Activated B cell treated with CpG ODN at 0.5 μM for 24 hours (primary cell): ENCODE results near the gene EPS8L1. TPM values are rescaled to one million over a fixed set of nuclear protein-coding genes. Genes with fewer than 3 reads are reported as not detected.

ENCODE experiments used
- ATAC-seq: fragments of 200-7000 bp; cut with Tn5 transposase; one replicate; pipeline ENCODE4 v1.10.0; 2021; ENCODE audit warnings: low read depth, mild to moderate bottlenecking, moderate library complexity
- CTCF ChIA-PET: fragments of 350-600 bp; sonication (Branson Sonifier 250); formaldehyde crosslinking; loops from one replicate; lab custom pipeline; 2021; ENCODE audit warnings: antibody characterized with exemption; lab: Charles Lee
- POLR2A ChIA-PET: fragments of 350-600 bp; sonication (Branson Sonifier 250); formaldehyde crosslinking; loops from one replicate; lab custom pipeline; 2021; ENCODE audit warnings: antibody characterized with exemption; lab: Charles Lee
- DNase-seq: peaks from one replicate; pipeline ENCODE4 v3.0.0; 2022
- H3K27ac Mint-ChIP-seq: one replicate; pipeline ENCODE4 v1.8.0; 2020; ENCODE audit warnings: mixed read lengths
- H3K27me3 Mint-ChIP-seq: one replicate; pipeline ENCODE4 v1.8.0; 2021; ENCODE audit warnings: mixed read lengths
- H3K36me3 Mint-ChIP-seq: one replicate; pipeline ENCODE4 v1.8.0; 2021; ENCODE audit warnings: low read depth, mixed read lengths
- H3K4me1 Mint-ChIP-seq: one replicate; pipeline ENCODE4 v1.8.0; 2021; ENCODE audit warnings: mixed read lengths
- H3K4me3 Mint-ChIP-seq: one replicate; pipeline ENCODE4 v1.8.0; 2020; ENCODE audit warnings: mild to moderate bottlenecking, mixed read lengths
- H3K9me3 Mint-ChIP-seq: one replicate; pipeline ENCODE4 v1.8.0; 2020; ENCODE audit warnings: mixed read lengths
- intact Hi-C: fragments of 100-400 bp; cut with micrococcal nuclease; formaldehyde crosslinking; loops from one replicate; pipeline ENCODE4 v1.15.1; 2024
- total RNA-seq: library from RNA; stranded (reverse); gene quantifications from 2 replicates; pipeline ENCODE4 v1.2.3, GENCODE V29; 2022
- TF ChIP-seq, protein P1 (sequence below): fragments of 200-600 bp; IDR thresholded peaks from one replicate; pipeline ENCODE4 v1.8.0; 2022; ENCODE audit warnings: antibody characterized with exemption, mild to moderate bottlenecking

Gene EPS8L1
- total RNA-seq, 1 donor from 2014 or later, result 0.38 TPM

GRCh38 chr19:55112777-55113569 lies 37.3 kb downstream of the EPS8L1 start:
- ChIA-PET POLR2A (no interaction called here), CTCF (interaction anchor here (1.1 kb wide), 1 partner anchor 25 kb away, joined by 4 read pairs; no protein-coding TSS in a partner anchor)
- Mint-ChIP-seq H3K27me3 (no peaks in the 10 kb centered on the region), H3K9me3 (no peaks in the 10 kb centered on the region), H3K4me3 (no peak overlapping the region), H3K4me1 (peaks cover 45% of the 10 kb centered on the region), H3K36me3 (peaks cover 46% of the 10 kb centered on the region), H3K27ac (peak overlapping the region; percentile 41)
- TF ChIP-seq, protein P1, sequence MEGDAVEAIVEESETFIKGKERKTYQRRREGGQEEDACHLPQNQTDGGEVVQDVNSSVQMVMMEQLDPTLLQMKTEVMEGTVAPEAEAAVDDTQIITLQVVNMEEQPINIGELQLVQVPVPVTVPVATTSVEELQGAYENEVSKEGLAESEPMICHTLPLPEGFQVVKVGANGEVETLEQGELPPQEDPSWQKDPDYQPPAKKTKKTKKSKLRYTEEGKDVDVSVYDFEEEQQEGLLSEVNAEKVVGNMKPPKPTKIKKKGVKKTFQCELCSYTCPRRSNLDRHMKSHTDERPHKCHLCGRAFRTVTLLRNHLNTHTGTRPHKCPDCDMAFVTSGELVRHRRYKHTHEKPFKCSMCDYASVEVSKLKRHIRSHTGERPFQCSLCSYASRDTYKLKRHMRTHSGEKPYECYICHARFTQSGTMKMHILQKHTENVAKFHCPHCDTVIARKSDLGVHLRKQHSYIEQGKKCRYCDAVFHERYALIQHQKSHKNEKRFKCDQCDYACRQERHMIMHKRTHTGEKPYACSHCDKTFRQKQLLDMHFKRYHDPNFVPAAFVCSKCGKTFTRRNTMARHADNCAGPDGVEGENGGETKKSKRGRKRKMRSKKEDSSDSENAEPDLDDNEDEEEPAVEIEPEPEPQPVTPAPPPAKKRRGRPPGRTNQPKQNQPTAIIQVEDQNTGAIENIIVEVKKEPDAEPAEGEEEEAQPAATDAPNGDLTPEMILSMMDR, result no peak
- DNase-seq (no peak), ATAC-seq (no peak)
- intact Hi-C loops, result no loop called here

DNA sequence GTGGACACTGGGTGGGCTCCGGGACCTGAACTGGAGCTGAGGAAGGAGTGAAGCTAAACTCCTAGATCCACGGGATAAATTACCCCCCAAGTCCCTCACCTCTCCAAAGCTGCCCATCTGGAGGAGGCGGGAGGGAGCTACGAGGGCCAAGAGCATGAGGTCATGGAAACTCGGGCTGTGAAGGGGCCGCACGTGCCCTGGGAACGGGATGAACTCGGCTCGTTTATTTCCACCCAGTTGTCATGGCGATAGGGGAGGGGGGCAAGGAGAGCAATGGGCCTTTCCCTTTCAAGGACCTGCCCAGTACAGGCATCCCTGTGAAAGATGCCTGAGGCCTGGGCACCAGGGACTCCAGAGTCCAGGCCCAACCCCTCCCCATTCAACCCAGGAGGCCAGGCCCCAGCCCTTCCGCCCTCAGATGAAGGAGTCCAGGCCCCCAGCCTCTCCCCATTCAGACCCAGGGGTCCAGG lies 37.9 kb downstream of the EPS8L1 start:
- Mint-ChIP-seq H3K27me3 (no peaks in the 10 kb centered on the region), H3K4me3 (no peak overlapping the region), H3K27ac (no peak overlapping the region), H3K36me3 (peaks cover 43% of the 10 kb centered on the region), H3K4me1 (peaks cover 50% of the 10 kb centered on the region), H3K9me3 (no peaks in the 10 kb centered on the region)
- POLR2A ChIA-PET, result no interaction called here
- intact Hi-C loops, result no loop called here
- TF ChIP-seq, protein P1, result no peak
- no peak for DNase-seq
- no peak for ATAC-seq
- CTCF ChIA-PET, result interaction anchor here (1.1 kb wide), 1 partner anchor 26 kb away, joined by 4 read pairs; no protein-coding TSS in a partner anchor

DNA sequence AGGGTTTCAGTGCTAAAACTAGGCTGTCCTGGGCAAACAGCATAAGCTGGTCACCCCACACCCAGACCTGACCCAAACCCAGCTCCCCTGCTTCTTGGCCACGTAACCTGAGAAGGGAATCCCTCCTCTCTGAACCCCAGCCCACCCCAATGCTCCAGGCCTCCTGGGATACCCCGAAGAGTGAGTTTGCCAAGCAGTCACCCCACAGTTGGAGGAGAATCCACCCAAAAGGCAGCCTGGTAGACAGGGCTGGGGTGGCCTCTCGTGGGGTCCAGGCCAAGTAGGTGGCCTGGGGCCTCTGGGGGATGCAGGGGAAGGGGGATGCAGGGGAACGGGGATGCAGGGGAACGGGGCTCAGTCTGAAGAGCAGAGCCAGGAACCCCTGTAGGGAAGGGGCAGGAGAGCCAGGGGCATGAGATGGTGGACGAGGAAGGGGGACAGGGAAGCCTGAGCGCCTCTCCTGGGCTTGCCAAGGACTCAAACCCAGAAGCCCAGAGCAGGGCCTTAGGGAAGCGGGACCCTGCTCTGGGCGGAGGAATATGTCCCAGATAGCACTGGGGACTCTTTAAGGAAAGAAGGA lies 39.0 kb downstream of the EPS8L1 start:
- no peak overlapping the region for H3K27ac Mint-ChIP-seq
- H3K36me3 Mint-ChIP-seq, result peaks cover 34% of the 10 kb centered on the region
- peaks cover 52% of the 10 kb centered on the region for H3K4me1 Mint-ChIP-seq
- no peaks in the 10 kb centered on the region for H3K27me3 Mint-ChIP-seq
- ChIA-PET CTCF (no interaction called here), POLR2A (interaction anchor here (0.7 kb wide), 1 partner anchor 362 kb away, joined by 3 read pairs; the partner anchor contains the start of gene ZNF628)
- H3K9me3 Mint-ChIP-seq, result no peaks in the 10 kb centered on the region
- intact Hi-C loops, result no loop called here
- TF ChIP-seq, protein P1, result no peak
- no peak for ATAC-seq
- peak overlapping the region; percentile 53 for H3K4me3 Mint-ChIP-seq
- no peak for DNase-seq

DNA sequence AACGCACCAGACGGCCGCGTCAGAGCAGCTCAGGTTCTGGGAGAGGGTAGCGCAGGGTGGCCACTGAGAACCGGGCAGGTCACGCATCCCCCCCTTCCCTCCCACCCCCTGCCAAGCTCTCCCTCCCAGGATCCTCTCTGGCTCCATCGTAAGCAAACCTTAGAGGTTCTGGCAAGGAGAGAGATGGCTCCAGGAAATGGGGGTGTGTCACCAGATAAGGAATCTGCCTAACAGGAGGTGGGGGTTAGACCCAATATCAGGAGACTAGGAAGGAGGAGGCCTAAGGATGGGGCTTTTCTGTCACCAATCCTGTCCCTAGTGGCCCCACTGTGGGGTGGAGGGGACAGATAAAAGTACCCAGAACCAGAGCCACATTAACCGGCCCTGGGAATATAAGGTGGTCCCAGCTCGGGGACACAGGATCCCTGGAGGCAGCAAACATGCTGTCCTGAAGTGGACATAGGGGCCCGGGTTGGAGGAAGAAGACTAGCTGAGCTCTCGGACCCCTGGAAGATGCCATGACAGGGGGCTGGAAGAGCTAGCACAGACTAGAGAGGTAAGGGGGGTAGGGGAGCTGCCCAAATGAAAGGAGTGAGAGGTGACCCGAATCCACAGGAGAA lies 39.9 kb downstream of the EPS8L1 start:
- POLR2A ChIA-PET, result interaction anchor here (2.3 kb wide), 1 partner anchor 29 kb away, joined by 6 read pairs; no protein-coding TSS in a partner anchor
- ATAC-seq, result no peak
- Mint-ChIP-seq H3K36me3 (peaks cover 27% of the 10 kb centered on the region), H3K27ac (peak overlapping the region; percentile 87), H3K4me3 (peak overlapping the region; percentile 93), H3K9me3 (no peaks in the 10 kb centered on the region), H3K4me1 (peaks cover 52% of the 10 kb centered on the region), H3K27me3 (no peaks in the 10 kb centered on the region)
- CTCF ChIA-PET, result no interaction called here
- intact Hi-C loops, result loop anchor here (1.0 kb wide), 1 partner anchor 34 kb away; no protein-coding TSS in a partner anchor
- DNase-seq, result no peak
- TF ChIP-seq, protein P1, result no peak
